HepG2 (cell line): ENCODE results near the gene MYOC.

Source experiments
- CEBPZ ChIP-seq: IDR thresholded peaks from 2 replicates; pipeline ENCODE4 v1.6.1; 2012; ENCODE audit warnings: low read length, improper control_type of control experiment
- CHD4 ChIP-seq: fragments of 200-600 bp; sonication (generic); IDR thresholded peaks from 2 replicates; pipeline ENCODE4 v1.7.0; 2017; ENCODE audit warnings: mild to moderate bottlenecking, low read length, borderline replicate concordance
- JUND ChIP-seq: sonication (generic); formaldehyde crosslinking; IDR thresholded peaks from 2 replicates; pipeline ENCODE4 v1.8.0; 2022; ENCODE audit warnings: mild to moderate bottlenecking, missing genetic modification reagents
- KLF9 ChIP-seq: IDR thresholded peaks from 2 replicates; pipeline ENCODE4 v1.6.1; 2016; ENCODE audit warnings: low read depth
- NKX3-1 ChIP-seq: sonication (generic); formaldehyde crosslinking; IDR thresholded peaks from 2 replicates; pipeline ENCODE4 v1.5.0; 2020; ENCODE audit warnings: missing genetic modification reagents
- PCBP2 ChIP-seq: fragments of 200-400 bp; formaldehyde crosslinking; optimal IDR thresholded peaks from 2 replicates; pipeline ENCODE3; 2018; ENCODE audit warnings: low read length, low read depth; ENCODE audit not compliant: poor library complexity, severe bottlenecking
- POLR2AphosphoS2 ChIP-seq: IDR thresholded peaks from 2 replicates; pipeline ENCODE4 v1.6.1; 2011; ENCODE audit warnings: low read depth, low read length, improper control_type of control experiment
- RAD51 ChIP-seq: fragments of 450-650 bp; IDR thresholded peaks from 2 replicates; pipeline ENCODE4 v1.6.1; 2016; ENCODE audit warnings: borderline replicate concordance
- ZBTB2 ChIP-seq: sonication (generic); formaldehyde crosslinking; IDR thresholded peaks from 2 replicates; pipeline ENCODE4 v1.8.0; 2022; ENCODE audit warnings: low read depth, missing genetic modification reagents
- ZNF292 ChIP-seq: sonication (generic); formaldehyde crosslinking; IDR thresholded peaks from 2 replicates; pipeline ENCODE4 v1.8.1; 2022; ENCODE audit warnings: mild to moderate bottlenecking, low read depth, missing genetic modification reagents, borderline replicate concordance
- ZNF670 ChIP-seq: sonication (generic); formaldehyde crosslinking; IDR thresholded peaks from 2 replicates; pipeline ENCODE4 v1.8.0; 2022; ENCODE audit warnings: mild to moderate bottlenecking, missing genetic modification reagents, borderline replicate concordance
- TF ChIP-seq, protein P1 (sequence below): sonication (generic); formaldehyde crosslinking; IDR thresholded peaks from 2 replicates; pipeline ENCODE4 v1.5.0; 2020; ENCODE audit warnings: mild to moderate bottlenecking, missing genetic modification reagents, moderate library complexity
- TF ChIP-seq, protein P2 (sequence below): sonication (generic); formaldehyde crosslinking; IDR thresholded peaks from 2 replicates; pipeline ENCODE4 v1.8.0; 2022; ENCODE audit warnings: missing genetic modification reagents, mild to moderate bottlenecking, borderline replicate concordance
- TF ChIP-seq, protein P3 (sequence below), 2 experiments: sonication (generic) in 1 of 2; formaldehyde crosslinking in 1 of 2; IDR thresholded peaks; 2 replicates each; pipeline versions ENCODE4 v1.5.1 to v1.6.1; 2011 to 2020; ENCODE audit warnings: borderline replicate concordance in 1 of 2, low read depth in 1 of 2, low read length in 1 of 2, mild to moderate bottlenecking in 1 of 2, missing genetic modification reagents in 1 of 2, moderate library complexity in 1 of 2

- TF ChIP-seq PCBP2 (no peak), CHD4 (no peak), ZNF670 (CRISPR knock-in tag) (no peak), KLF9 (no peak), NKX3-1 (CRISPR knock-in tag) (no peak), POLR2AphosphoS2 (no peak), JUND (no peak), RAD51 (no peak), CEBPZ (no peak), ZBTB2 (CRISPR knock-in tag) (no peak), ZNF292 (CRISPR knock-in tag) (no peak)
- TF ChIP-seq, protein P1, sequence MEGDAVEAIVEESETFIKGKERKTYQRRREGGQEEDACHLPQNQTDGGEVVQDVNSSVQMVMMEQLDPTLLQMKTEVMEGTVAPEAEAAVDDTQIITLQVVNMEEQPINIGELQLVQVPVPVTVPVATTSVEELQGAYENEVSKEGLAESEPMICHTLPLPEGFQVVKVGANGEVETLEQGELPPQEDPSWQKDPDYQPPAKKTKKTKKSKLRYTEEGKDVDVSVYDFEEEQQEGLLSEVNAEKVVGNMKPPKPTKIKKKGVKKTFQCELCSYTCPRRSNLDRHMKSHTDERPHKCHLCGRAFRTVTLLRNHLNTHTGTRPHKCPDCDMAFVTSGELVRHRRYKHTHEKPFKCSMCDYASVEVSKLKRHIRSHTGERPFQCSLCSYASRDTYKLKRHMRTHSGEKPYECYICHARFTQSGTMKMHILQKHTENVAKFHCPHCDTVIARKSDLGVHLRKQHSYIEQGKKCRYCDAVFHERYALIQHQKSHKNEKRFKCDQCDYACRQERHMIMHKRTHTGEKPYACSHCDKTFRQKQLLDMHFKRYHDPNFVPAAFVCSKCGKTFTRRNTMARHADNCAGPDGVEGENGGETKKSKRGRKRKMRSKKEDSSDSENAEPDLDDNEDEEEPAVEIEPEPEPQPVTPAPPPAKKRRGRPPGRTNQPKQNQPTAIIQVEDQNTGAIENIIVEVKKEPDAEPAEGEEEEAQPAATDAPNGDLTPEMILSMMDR (CRISPR knock-in tag): no peak
- TF ChIP-seq, protein P2, sequence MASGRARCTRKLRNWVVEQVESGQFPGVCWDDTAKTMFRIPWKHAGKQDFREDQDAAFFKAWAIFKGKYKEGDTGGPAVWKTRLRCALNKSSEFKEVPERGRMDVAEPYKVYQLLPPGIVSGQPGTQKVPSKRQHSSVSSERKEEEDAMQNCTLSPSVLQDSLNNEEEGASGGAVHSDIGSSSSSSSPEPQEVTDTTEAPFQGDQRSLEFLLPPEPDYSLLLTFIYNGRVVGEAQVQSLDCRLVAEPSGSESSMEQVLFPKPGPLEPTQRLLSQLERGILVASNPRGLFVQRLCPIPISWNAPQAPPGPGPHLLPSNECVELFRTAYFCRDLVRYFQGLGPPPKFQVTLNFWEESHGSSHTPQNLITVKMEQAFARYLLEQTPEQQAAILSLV: no peak
- TF ChIP-seq, protein P3, sequence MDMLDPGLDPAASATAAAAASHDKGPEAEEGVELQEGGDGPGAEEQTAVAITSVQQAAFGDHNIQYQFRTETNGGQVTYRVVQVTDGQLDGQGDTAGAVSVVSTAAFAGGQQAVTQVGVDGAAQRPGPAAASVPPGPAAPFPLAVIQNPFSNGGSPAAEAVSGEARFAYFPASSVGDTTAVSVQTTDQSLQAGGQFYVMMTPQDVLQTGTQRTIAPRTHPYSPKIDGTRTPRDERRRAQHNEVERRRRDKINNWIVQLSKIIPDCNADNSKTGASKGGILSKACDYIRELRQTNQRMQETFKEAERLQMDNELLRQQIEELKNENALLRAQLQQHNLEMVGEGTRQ (IDR thresholded peaks at IDR 0.05; ENCODE audit: low read depth, low read length): no peak
- TF ChIP-seq, protein P3 (CRISPR knock-in tag; IDR thresholded peaks at IDR 0.05; ENCODE audit: borderline replicate concordance): no peak
Observed at GRCh38 chr1:171676823-171677222, 24.3 kb upstream of the MYOC start.
